Spleen (tissue), 7 donors: ENCODE data around the gene P2RY14.
"Not testable (repeated sequence)": the region's sequence is repeated elsewhere in the genome, so short reads cannot be mapped to it uniquely, and the experiment has no call there.

ENCODE experiments used
- POLR2A ChIP-seq, 3 donors: fragments of 450-650 bp; IDR thresholded peaks; one replicate each; pipeline ENCODE4 v1.5.1; 2017; ENCODE audit warnings: antibody characterized with exemption in 3 of 3, mild to moderate bottlenecking in 1 of 3
- POLR2AphosphoS5 ChIP-seq, 3 donors: sonication (generic); formaldehyde crosslinking; IDR thresholded peaks; one replicate each; pipeline ENCODE4 v1.5.1; 2017; ENCODE audit warnings: antibody characterized with exemption in 3 of 3
- TF ChIP-seq, protein P1 (sequence below), 11 experiments: fragments of 200-600 bp in 7 of 11; fragments of 450-650 bp in 4 of 11; sonication (generic) in 4 of 11; IDR thresholded peaks in 8 of 11; conservative IDR thresholded peaks in 3 of 11; 1 replicate in 7 of 11; 2 replicates in 4 of 11; pipeline versions ENCODE4 v1.4.0 to v1.8.0; 2016 to 2021; ENCODE audit warnings: antibody characterized with exemption in 11 of 11, inconsistent platforms in 4 of 11, mild to moderate bottlenecking in 1 of 11
- donor health status: DM: no; HTN: no; CAD: no; lungs with moderate emphysema.
- donor health status: DM: no; HTN: no; CAD: no.
- donor health status: DM: no; HTN: no; CAD: no.

DNA sequence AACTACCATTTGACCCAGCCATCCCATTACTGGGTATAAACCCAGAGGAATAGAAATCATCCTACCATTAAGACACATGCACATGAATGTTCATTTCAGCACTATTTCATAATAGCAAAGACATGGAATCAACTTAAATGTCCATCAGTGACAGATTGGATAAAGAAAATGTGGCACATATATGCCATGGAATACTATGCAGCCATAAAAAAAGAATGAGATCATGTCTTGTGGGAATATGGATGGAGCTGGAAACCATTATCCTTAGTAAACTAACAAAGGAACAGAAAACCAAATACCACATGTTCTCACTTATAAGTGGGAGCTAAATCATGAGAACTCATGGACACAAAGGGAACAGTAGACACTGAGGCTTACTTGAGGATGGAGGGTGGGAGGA lies 45.9 kb downstream of the P2RY14 start:
- TF ChIP-seq, protein P1, sequence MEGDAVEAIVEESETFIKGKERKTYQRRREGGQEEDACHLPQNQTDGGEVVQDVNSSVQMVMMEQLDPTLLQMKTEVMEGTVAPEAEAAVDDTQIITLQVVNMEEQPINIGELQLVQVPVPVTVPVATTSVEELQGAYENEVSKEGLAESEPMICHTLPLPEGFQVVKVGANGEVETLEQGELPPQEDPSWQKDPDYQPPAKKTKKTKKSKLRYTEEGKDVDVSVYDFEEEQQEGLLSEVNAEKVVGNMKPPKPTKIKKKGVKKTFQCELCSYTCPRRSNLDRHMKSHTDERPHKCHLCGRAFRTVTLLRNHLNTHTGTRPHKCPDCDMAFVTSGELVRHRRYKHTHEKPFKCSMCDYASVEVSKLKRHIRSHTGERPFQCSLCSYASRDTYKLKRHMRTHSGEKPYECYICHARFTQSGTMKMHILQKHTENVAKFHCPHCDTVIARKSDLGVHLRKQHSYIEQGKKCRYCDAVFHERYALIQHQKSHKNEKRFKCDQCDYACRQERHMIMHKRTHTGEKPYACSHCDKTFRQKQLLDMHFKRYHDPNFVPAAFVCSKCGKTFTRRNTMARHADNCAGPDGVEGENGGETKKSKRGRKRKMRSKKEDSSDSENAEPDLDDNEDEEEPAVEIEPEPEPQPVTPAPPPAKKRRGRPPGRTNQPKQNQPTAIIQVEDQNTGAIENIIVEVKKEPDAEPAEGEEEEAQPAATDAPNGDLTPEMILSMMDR (IDR thresholded peaks at IDR 0.05 in 8 of 11, conservative IDR thresholded peaks at IDR 0.05 in 3 of 11) = not testable (repeated sequence)
- not testable (repeated sequence) for TF ChIP-seq POLR2AphosphoS5, POLR2A (IDR thresholded peaks at IDR 0.05)
